ENCODE results near the gene WNK4.
"Not testable (repeated sequence)": the region's sequence is repeated elsewhere in the genome, so short reads cannot be mapped to it uniquely, and the experiment has no call there.

The WNK4 gene

GRCh38 chr17:42779936-42780850 is at the start of gene WNK4:
Gene WNK4 (plus strand): TSS chr17:42780610. CDS start chr17:42780699, 89 bp downstream.
- no peak for DNase-seq

- no peak for DNase-seq
Measured at GRCh38 chr17:42740699-42741098, 39.7 kb upstream of the WNK4 start.

- not testable (repeated sequence) for DNase-seq
Measured at GRCh38 chr17:42742916-42743315, 37.5 kb upstream of the WNK4 start.

GRCh38 chr17:42743595-42744282 is 36.7 kb upstream of the WNK4 start:
- no peak for DNase-seq

- peak; percentile 66 to 69 for DNase-seq
Measured at GRCh38 chr17:42744283-42744805, 36.1 kb upstream of the WNK4 start.

GRCh38 chr17:42744806-42745617 is 35.4 kb upstream of the WNK4 start, which contains the start of gene EZH1:
Gene EZH1 (minus strand): TSS chr17:42745040. CDS start chr17:42728941, 16,099 bp downstream.
- peak; percentile 79 to 91 for DNase-seq

- no peak for DNase-seq
Measured at GRCh38 chr17:42748202-42748907, 32.1 kb upstream of the WNK4 start.

- no peak for DNase-seq
Measured at GRCh38 chr17:42748908-42749798, 31.3 kb upstream of the WNK4 start.

GRCh38 chr17:42750739-42751344 is 29.6 kb upstream of the WNK4 start:
- no peak for DNase-seq

GRCh38 chr17:42751628-42752027 is 28.8 kb upstream of the WNK4 start:
- no peak for DNase-seq

- DNase-seq, result no peak
Measured at GRCh38 chr17:42754782-42755181, 25.6 kb upstream of the WNK4 start.

- DNase-seq, result no peak
Measured at GRCh38 chr17:42759982-42760651, 20.3 kb upstream of the WNK4 start.

- peak in 1 of 2 experiments; percentile 28 for DNase-seq
Measured at GRCh38 chr17:42760652-42761581, 19.5 kb upstream of the WNK4 start, which contains the start of gene RAMP2. Gene RAMP2 (plus strand): TSS chr17:42761227. CDS start chr17:42761262, 35 bp downstream.

- DNase-seq, result no peak
Measured at GRCh38 chr17:42761638-42762037, 18.8 kb upstream of the WNK4 start.

GRCh38 chr17:42766124-42766523 is 14.3 kb upstream of the WNK4 start:
- no peak for DNase-seq

- no peak for DNase-seq
Measured at GRCh38 chr17:42767512-42767911, 12.9 kb upstream of the WNK4 start.

GRCh38 chr17:42768006-42768405 is 12.4 kb upstream of the WNK4 start:
- not testable (repeated sequence) for DNase-seq

- DNase-seq, result not testable (repeated sequence)
Measured at GRCh38 chr17:42769964-42770363, 10.4 kb upstream of the WNK4 start.

- no peak for DNase-seq
Measured at GRCh38 chr17:42772945-42773289, 7.5 kb upstream of the WNK4 start.
